GM18519 (cell line): ENCODE measurements around the gene CCDC172.

Experiments used
- ATAC-seq: cut with Tn5 transposase; IDR thresholded peaks from one replicate; pipeline ENCODE4 v1.9.1; 2021; ENCODE audit warnings: mild to moderate bottlenecking, moderate library complexity; ENCODE audit not compliant: unreplicated experiment, low FRiP score

CCDC172 gene, protein sequence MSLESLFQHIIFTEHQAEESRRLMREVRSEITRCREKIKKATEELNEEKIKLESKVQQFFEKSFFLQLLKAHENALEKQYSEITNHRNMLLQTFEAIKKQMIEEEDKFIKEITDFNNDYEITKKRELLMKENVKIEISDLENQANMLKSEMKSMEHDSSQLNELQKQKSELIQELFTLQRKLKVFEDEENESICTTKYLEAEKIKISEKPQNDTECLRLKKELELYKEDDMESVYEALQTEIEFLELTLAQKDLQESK

DNA sequence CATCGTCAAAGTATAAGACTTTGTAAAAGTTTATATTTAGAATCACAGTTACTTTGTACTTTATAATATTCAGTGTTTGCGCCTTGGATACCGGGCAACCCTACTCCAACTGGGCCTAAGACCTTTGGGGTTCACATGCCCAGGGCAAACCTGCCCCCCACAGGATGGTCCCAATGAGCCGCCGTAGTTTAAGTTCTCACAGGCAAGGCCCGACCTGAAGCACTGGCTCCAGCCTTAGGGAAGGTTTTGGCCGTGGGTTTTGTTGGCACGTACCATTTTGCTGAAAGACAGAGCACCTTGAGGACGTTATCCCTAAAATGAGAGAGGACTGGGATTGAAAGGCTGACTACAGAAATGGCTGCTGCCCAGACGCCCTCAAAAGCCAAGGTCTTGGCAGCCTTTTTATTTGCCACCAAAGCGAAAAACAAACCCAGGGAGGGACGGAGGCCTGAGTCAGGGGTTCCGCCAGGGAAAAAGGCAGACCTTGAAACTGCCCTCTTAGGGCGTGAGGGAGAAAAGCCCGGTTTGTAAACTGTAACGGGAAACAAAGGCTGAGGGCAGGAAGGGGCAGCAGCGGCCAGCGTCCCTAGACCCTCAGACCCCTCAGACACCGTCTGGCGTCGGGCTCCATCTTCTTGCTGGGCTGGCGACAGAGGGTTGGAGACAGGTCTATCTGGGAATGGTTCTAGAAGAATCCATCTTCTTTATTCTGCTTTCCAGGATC is at the start of gene CCDC172:
TSS of gene CCDC172 (plus strand) at position 222 of the 724 bp plus-strand sequence. CDS start 564 bp downstream, outside the sequence.
- ATAC-seq: no peak

DNA sequence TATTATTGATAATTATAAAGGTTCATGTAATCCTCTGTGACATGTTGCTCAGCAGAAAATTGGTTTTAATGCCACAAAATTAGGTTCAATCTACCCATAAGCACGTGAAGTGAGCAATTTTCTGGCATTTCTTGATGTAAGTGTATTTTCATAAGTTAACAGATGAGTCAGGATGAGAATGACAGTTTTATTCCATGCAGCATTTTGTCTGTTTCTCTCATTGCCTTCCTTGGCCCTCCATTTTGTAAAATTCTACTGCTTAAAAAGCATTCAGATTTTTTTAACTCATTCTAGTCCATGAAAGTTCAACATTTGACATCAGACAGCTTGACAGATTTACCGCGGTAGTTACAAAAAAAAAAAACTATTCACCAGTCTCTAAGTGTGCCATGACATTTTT is 47.3 kb upstream of the CCDC172 start:
- ATAC-seq: no peak

DNA sequence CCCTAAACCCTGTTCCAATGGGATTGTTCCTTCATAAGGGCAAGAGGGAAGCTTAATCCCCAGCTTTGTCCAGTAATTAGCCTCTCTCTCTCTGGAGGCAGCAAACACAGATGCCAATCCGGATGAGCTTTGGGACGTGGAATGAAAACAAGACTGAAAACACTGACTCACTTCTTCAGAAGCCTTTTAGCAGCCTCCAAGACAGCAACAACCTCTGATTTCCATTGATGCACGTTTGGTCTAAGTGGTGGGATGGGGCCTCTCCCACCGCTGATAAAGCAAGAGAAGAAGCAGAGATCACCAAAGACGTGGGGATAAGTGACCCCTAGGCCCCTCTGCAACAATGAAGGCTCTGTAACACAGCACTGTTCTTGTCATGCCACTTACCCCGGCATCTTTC is 45.4 kb upstream of the CCDC172 start:
- no peak for ATAC-seq

DNA sequence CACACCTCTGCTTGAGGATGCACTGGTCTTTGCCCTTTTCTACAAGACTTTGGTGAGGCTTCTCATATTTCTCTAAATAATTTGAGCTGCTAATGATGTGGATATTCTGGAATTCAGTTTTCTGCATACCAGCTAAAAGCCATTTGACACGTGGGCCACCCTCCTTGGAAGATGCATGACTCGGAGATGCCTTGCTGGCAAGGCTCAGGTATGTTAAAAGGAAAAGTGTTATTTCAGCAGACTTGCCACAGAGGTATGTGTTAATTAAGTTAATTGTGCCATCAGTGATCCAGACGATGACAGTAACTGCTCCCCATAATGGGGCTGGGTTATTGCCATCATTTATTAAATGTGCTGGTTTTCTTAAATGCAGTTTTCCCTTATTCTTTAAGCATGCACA is 42.5 kb upstream of the CCDC172 start:
- no peak for ATAC-seq

DNA sequence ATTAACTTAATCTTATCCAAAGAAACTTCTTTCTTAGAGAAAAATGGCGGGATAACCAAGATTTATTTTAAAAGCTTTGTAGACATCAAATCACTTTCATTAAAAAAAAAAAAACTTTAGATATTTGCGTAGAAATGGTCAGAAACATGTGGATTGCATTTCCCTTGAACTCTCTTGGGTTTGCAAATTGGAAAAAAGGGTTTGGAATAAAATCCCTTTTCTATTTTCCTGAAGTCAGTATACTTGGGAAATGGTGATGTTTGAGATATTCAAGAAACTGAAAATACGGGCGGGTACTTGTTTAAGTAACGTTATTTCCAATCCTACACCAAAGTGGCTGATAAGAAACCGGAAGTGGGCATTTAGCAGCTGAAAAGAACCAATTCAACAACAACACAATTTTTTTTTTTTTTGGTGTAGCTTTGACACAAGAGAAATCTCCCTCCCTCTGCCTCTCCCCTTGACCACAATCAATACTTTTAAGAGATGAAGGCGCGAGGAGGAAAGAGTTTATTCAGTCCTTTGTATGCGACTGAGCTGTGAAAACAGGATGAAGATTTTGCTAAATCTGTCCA is 37.5 kb upstream of the CCDC172 start:
- no peak for ATAC-seq

DNA sequence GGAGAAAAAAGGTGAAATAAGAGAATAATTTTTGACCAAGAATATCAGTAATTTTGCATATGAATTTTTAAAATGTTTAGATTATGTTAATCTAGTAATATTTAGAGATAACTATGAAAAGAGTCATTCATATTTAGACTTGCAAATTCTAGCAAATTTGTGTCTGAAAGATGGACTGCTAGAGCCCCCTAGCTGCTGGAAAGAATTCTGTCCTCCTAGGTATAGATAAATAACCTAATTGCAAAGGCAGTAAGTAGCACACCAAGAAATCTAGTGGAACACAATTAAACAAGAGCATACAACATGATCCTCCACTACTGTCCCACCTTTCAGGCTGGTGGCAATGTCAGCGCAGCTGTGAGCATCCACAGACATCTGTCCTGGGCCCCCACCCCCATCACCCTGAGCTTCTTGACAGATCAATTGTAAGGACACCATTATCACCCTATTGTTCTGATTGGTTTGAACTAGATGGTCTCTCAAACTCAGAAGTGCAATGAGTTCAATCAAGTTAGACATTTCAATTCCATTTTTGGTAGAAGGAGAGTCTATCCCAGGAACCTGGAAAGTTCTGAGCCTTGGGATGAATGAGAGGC is 36.2 kb upstream of the CCDC172 start:
- peak; percentile 52 for ATAC-seq

DNA sequence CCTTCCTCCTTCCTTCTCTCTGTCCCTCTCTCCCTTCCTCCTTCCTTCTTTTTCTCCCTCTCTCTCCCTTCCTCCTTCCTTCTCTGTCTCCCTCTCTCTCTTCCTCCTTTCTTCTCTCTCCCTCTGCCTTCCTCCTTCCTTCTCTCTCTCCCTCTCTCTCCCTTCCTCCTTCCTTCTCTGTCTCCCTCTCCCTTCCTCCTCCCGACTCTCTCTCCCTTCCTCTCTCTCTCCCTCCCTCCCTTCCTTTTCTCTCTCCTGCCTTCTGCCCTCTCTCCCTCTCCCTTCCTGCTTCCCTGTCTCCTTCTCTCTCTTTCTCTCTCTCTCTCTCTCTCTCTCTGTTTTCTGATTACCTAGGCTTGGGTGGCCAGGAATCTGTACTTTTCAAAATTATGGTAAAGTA is 34.6 kb upstream of the CCDC172 start:
- no peak for ATAC-seq

DNA sequence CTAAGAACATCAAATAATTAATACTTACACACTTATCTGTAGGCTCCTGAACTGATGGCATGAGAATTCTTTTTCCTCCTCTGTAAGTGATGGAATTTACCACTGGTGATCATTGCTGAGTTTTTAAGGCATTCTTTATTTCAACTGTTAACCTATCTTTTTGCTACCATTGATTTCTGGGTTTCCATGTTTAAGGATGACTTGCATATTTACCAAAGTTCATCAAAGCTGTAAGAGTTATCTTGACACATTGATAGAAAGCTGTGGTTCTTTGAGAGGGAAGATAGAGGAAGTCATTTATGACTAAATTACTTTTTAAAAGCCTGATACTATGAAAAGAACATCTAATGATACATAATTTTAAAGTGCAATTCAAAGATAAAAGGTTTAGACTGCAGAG is 31.8 kb upstream of the CCDC172 start:
- no peak for ATAC-seq

DNA sequence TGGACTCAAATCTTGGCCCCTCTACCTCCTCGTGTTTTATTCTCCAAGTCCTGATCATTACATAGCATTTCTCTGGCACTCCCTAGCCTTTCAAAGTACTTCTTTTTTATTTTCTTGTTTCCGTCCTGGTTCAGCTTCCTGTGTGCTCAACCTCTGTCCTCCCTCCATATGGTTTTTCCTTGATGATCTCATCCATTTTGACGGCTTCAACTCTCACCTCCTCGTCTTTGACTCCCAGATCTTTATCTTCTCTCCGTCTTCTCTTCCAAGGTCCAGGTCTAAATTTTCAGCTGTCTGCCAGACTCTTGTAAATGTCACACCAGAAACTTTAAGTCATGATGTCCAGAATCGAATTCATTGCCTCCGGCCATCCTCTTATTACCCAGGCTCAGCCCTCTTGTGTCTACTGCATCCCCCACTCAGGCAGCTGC is 27.9 kb upstream of the CCDC172 start:
- no peak for ATAC-seq

DNA sequence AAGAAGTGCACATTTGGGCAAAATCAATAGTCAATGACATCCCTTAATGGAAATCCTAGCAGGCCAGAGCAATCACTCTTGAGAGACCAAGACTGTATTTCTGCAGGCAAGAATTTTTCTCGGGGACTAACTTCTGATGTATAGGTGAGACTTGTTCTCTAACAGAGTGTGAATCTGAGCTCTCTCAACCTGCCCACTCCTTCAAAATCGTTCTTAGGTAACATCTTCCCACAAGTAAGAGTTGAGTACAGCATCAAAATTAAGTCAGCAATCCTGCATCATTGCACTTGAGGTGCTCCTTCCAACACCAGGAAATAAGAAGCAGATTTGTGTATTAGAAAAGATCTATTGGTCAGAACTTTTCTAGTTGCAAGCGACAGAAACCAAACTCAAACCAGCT is 25.7 kb upstream of the CCDC172 start:
- ATAC-seq: no peak

DNA sequence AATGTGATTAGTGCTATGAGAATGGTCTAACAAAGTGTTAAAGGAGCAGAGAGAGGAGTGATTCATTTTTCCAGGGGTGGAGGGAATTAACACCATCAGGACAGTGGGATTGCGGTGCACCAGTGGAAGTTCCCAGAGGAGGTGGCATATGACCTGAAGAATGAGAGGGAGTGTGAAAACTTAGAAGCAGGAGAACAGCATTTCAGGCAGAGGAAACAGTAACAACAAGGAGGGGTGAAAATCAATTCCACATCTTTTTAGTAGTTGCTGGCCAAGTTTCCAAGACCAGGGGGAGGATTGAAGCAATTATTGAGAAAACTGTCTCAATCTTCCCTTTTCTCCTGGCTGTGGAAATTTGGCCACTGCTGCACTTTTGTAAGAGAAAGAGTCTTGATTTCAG is 23.7 kb upstream of the CCDC172 start:
- no peak for ATAC-seq

DNA sequence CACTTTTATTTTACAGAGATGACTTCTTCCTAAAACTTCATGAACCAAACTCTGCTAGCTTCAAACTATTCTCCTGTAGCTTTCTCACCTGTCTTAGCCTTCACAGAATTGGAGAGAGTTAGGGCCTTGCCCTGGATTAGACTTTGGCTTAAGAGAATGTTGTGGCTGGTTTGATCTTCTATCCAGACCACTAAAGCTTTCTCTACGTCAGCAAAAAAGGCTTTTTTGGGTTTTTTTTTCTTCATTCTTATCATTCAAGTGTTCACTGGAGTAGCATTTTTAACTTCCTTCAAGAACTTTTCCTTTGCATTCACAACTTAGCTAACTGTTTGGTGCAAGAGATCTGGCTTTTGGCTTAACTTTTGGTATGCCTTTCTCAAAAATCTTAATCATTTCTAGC is 19.3 kb upstream of the CCDC172 start:
- ATAC-seq: no peak

DNA sequence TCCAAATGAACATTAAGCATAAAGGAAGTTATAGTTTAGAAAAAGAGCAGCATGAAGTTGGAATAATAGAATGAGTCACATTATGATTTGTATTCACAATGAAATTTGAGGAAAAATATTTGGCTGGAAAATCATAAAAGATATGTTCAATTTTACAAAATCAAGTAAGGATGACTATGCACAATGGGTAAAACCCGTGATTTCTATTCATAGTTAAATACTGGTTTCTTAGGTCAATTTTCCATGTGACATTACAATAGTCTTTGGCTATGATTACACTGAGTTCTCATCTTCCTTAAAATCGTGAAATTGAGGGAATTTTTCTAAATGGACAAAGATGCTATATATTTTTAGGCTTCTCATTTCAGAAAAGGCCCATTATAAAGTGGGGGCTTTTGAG is 17.4 kb upstream of the CCDC172 start:
- no peak for ATAC-seq

DNA sequence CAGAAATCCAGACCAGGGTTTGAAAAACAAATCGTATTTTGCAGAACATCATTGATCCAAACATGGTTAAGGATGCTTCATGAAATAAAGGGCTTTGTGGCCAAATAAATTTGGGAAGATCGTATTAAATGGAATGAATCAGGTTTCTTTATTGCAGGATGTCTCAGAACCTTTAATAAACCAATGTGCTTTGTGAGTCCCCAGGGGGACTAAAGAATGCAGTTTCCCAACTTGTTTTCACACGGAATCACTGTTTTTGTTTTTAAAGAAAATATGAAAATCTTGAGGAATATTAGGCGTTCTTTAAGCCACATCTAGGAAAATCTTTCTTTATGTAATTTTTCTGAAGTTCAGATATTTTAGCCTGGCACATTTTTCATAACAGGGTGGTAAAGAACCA is 16.8 kb upstream of the CCDC172 start:
- no peak for ATAC-seq

DNA sequence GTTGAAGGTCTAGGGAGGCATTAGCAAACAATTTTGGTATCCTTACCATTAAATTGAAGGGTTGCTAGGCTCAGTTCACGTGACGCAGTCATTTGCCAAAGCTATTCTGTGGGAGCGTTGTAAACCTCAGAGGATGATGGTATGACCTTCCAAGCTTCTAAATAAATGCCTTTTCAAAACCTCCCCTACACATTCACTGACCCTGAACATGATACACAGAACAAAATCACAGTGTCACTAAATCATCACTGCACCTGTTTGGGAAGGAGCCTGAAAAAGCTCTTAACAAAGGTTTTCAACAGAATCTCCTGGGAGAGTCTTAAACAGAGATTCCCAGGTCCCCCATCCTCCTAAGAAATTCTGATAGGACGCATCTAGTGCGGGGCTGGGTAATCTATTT is 13.2 kb upstream of the CCDC172 start:
- ATAC-seq: no peak

DNA sequence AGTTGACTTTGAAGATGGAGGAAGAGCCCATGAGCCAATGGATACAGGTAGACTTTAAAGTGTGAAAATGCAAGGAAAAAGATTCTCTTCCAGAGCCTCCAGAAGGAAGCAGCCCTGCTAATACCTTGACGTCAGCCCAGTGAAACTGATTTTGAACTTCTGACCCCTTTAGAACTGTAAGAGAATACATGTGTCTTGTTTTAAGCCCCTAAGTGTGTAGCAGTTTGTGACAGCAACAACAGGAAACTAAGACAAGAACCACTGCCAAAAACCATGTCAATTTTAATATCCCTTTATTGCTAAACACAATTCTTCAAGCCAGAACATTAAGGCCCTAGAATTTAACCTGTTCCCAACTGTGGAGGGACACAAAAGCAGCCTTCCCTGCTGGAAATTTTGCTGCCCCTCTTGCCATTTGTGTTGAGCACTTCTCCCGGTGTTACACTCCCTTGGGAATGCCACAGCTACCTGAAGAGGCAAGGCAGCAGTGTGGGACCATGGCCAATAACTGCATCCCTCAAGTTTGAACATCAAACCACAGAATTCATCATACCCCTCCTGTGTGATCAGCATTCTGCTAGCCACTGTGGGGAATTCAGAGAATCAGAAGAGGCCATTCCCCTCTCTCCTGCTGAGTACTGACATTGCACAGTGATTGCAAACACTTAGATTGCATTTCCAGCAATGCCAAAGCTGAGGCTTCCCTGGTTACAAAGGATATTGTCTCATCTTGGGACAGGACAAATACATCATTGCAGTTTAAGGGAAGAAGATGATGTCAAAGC is 12.3 kb upstream of the CCDC172 start:
- ATAC-seq: no peak

DNA sequence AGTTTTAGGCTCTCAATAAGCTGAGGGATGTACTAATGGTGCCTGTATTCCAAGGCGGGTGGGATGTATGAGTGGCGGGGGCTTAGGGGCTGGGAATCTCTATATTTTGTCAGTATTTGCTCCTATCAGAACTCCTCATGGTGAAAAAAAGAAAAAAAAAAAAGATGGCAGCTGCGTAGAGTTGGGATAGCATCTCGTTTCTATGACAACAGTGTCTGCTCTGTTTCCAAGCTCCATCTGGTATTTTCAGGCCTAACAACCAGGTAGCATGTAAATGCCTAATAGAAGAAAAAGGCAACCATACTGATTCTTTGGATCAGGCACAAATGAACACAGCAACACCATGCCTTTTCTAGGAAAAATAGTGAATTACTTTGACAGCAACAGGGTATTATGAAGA is 11.7 kb upstream of the CCDC172 start:
- no peak for ATAC-seq

DNA sequence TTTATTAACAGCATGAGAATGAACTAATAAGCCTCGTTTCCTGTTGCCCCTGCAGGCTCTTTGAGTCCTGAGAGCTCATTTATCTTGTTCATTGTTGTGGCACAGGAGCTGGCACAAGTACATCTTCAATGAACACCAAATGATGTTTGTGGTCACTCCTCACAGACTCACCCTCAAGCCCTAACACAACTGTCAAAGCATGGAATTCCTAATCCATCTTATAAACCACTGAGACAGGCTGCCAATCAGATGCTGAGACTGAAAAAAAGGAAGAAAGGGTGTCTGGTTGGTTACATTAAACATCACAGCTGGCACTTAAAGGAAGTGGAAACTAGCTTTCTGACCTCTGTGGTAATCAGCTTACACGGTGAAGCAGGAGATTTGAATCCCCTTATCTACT is 7.7 kb upstream of the CCDC172 start:
- no peak for ATAC-seq

DNA sequence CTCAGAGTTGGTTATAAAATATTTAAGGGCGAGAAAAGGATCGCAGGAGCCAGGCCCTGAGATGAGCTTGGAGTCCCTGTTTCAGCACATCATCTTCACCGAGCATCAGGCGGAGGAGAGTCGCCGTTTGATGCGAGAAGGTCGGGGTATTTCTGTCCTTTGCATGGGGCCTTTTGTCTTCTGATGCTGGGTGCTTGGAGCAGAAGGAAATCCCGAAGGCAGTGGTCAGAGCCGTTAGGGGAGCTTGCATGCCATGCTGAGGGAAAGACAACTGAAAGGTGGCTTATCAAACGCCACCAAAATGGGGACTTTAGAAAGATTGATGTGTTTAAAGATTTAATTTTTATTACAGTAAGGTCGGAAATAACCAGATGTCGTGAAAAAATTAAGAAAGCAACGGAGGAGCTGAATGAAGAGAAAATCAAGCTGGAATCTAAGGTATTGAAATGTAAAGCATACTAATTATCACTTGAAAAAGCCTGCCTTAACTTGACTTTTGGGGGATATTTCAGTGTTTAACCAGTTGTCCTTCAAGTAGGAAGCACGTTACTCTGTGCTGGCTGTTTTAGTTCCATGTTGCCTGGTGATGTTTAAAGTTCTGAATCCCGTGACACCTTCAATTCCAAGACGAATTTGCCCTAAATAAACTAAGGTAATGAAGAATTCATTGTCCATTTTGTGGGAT is 845 bp downstream of the CCDC172 start:
- no peak for ATAC-seq

DNA sequence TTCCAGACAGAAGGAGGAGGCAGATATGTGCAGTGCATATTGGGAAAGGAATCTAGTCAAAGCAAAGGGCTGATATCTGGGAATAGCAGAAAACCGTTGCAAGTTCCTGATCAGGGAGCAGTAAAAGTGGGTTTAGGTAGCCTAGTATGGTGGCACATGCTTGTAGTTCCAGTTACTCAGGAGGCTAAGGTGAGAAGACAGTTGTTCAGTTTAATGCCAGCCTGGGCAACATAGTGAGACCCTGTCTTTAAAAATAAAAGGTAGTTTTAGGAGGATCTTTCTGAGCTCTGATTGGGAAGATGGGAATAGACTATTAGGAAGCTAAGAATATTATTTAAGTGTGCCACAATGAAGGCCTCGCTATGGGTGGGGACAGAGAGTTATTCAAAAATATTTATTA is 1.7 kb downstream of the CCDC172 start:
- ATAC-seq: no peak
